ENCODE results near the gene DPF3. TPM values are rescaled to one million over a fixed set of nuclear protein-coding genes. Genes with fewer than 3 reads are reported as not detected.

DPF3 gene
- total RNA-seq, 1 donor from 2014 or later = 36.5 TPM

DNA sequence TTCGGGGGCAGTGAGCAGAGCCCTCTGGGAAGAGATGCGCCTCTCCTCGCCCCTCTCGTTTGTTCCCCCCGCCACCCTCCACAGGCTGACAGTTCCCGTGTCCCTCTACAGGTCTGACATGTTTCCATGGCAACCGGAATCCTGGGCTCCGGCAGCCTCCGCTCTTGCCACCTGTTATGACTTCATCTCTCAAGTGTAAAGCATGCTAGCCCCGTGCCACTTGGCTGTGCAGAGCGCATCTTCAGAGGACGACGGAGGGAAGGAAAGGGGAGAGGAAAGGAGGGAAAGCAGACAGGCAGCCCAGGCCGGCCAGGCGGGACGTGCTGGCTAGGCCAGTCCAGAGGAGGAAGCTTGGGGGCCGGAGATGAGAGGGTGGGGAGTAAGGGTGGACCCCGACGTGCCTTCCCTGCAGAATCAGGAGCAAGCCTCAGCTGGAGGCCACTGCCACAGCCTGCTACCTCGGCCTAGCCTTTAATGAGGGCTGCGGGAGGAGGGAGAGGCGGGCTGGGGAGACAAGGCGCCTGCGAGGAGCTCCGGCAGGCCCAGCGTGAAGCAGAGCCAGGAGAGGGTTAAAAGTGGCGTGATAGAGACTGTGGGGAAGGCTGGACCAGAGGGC, 214.3 kb downstream of the DPF3 start:
- no peak for DNase-seq (ENCODE audit: low spot score)
- intact Hi-C loops (cut with DNase I) = no loop called here

DNA sequence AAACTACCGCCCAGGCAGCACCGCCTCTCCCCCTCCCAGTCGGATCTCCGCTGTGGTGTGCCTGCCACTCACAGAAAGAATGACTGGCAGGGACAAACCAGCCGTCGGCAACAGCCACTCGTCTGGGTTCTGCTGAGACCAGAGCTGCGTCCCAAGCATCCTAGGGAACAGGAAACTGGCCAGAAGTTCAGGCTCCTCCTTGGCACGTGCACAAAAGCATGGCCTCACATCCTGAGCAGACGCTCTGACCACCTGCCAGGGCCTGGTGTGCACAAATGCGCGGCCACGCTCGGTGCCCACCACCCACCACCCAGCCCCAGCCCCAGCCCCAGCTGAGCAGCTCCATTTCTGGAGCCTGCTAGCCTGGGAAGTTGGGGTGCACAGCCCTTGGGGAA, 214.8 kb downstream of the DPF3 start:
- intact Hi-C loops (cut with DNase I) = no loop called here
- DNase-seq (ENCODE audit: low spot score) = no peak

DNA sequence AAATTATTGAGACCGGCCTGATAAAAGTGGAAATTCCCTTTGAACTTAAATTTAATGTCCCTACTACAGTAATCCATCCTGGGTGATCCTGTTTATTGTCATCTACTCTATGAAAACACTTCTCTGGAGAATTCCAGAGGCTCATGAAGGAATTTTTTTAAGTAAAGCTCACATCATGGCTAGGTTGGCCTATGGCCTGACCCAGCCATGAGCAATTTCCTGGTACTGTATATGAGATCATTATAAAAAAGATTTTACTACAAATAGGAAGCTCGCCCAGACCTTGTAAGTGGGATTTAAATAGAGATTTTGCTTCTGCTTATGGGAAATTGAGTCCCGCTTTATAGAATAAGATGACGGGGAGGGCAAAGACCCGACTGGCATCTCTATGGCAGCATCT, 215.5 kb downstream of the DPF3 start:
- intact Hi-C loops (cut with DNase I) = no loop called here
- DNase-seq (ENCODE audit: low spot score) = no peak

DNA sequence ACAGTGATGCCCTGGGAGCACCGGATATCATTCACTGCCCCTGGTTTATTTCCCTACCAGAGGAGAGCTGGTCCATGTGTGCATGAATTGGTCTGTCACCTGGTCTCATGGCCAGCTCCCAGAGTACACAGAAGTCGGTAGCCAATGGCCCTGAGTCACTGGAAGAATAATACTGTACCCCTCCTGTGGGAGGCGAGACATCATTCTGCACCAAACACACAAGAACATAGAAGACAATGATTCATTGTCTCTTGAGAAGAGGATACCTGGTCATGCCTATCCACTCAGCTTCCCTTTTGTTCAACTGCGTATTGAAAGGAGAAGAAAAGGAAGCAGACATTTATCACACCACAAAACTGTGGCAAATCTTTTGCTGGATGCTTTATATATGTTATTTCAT, 216.2 kb downstream of the DPF3 start:
- intact Hi-C loops (cut with DNase I) = no loop called here
- no peak for DNase-seq (ENCODE audit: low spot score)

DNA sequence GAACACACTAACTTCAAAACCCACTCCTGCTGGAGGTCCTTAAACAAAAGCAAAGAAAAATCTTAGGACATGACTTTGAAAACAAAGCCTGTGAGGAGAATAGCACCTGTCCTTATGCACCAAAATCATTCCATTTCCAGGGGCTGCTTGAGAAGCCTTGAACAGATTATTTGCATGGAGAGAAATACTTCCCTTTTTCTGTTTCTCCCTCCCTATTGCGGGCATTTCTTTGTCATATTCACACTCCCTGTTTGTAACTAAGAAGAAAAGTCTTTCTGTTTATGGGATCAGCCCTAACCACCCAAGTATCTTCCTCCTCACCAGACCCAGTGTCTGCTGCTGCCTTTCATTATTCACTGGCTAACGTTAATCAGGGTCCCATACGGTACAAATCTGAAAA, 218.8 kb downstream of the DPF3 start:
- DNase-seq (ENCODE audit: low spot score) = no peak
- intact Hi-C loops (cut with DNase I) = no loop called here

DNA sequence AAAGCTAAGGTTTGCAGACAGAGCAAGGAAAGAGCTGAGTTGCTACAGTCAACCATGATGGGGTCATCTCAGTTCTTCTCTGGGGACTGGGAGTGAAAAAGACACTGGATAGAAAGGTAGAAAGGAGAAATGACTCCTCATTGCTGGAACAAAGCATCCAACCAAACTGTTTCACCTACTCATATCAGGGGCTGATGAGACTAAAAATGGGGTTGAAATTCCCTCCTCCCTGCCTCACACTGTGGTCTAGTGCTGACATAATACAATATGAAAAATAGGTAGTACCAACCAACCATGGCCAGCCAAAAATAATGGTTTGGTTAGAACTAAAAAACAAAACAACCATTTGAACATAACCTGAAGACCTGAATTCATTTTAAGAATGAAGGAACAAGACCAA, 220.7 kb downstream of the DPF3 start:
- no peak for DNase-seq (ENCODE audit: low spot score)
- intact Hi-C loops (cut with DNase I) = no loop called here

DNA sequence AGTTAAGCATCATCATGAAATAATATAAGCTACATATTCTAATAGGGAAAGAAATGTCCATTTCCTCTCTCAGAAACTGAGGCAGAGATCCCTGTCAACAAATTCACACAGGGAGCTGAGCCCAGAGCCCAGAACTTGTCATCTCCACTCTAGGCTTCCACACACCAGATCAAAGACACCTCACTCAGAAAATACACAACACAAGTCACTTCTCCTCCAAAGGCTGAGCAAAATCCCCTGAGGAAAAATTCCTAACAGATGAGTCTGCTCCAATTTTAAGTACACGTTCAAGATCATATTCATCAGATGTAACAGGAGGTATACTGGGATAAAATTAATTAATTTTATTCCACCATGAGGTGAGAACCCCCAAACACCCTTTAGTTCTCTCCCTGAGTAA, 227.3 kb downstream of the DPF3 start:
- no peak for DNase-seq (ENCODE audit: low spot score)
- intact Hi-C loops (cut with DNase I) = no loop called here

DNA sequence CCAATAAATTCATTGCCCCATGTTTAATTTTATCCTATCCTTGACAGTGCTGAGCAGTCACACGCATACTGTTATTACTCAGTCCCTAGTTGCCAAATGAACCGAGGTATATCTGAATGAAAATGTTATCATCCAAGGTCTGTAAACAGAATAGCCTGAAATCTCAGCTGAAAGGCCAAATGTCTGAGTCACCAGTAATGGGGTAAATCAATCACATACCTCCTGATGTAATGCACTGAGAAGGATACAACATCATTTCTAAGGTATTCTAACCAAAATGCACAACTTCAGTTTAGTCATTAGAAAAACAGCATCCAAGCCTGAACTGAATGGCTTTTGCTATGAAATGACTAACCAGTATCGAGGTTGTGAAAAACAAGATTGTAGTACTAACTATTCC, 228.6 kb downstream of the DPF3 start:
- DNase-seq (ENCODE audit: low spot score) = no peak
- intact Hi-C loops (cut with DNase I) = no loop called here

DNA sequence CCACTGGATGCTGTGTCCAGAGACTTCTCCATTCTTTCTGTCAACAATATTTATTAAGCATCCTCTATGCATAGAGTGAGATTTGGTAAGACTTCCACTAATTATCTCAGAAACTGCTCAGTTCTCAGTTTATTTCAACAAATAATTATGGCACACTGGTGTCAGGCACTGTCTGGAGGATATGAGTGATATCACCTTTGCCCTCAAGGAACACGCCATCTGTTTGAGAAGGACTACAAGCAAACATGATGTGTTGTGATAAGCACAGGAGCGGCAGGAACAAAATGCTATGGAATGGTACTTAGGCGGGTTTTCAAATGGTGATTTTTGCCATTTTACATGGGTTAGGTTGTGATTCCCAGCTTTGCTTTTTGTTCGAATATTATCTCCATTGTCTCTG, 229.2 kb downstream of the DPF3 start:
- intact Hi-C loops (cut with DNase I) = no loop called here
- no peak for DNase-seq (ENCODE audit: low spot score)

DNA sequence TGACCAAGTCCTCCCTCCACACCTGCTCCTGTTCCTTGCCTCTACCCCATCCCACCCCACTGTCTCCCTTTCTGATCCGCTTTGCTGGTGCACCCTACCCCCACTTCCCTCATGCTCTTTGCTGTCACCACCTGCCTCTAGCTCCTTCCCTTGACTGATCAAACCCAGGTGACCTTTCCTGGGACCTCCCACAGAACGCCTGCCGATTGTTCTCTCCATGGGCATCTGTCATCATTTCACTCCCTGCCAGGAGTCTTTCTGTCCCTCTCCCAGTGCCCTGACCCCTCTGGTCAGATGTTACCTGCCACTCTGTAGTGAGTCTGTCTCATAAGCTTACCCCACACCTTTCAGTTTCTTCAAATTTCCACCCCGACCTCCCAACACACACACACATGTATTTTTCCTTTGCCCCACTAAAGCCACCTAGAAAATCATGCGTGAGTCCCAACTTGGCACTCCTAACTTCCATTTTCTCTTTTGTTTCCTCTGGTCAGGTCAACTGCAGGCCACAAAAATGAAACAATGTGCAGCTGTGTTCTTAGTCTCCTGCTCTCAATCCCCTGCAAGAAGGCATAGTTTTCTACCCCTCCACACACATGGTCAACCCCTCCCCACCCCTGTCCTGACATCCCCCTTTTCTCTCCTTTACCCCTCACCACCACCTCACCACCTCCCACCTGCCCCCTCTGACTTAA, 229.8 kb downstream of the DPF3 start:
- intact Hi-C loops (cut with DNase I) = no loop called here
- DNase-seq (ENCODE audit: low spot score) = no peak

DNA sequence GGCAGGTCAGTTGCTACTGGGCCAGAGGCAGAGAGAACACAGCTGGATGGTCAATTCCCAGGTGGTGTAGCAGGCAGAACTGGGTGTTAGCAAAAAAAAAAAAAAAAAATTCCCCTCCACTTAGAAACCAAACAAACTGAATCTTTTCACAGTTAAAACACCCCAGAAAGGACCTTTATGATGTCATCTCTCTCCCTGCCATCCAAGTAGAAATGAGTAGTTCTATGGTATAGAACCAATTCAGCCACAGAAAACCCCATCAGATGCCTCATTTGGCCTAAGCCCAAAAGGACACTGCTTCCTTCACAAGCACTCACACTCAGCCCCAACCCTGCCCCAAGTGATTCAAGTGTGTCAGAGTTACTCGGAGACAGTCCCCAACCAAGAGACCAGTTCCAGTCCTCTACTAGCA, 230.8 kb downstream of the DPF3 start:
- no peak for DNase-seq (ENCODE audit: low spot score)
- intact Hi-C loops (cut with DNase I) = no loop called here

DNA sequence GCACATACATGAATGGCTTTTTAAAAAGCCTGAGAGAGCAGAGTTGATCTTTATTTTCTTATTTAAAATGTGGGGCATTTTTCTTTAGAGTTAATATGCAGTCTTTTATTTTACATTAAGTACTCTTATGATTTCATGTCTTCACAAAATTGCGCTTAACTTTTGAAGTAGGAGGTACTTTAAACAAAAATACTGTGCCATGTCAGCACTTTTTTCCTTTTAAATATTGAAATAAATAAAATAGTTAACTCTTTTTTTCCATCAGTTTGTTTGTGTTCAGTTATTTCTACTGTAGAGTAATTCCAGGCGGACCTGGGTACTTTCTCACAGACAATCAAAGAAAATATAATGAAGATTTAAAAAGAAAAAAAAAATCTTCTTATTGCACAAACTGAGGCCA, 231.7 kb downstream of the DPF3 start:
- intact Hi-C loops (cut with DNase I) = no loop called here
- DNase-seq (ENCODE audit: low spot score) = no peak

DNA sequence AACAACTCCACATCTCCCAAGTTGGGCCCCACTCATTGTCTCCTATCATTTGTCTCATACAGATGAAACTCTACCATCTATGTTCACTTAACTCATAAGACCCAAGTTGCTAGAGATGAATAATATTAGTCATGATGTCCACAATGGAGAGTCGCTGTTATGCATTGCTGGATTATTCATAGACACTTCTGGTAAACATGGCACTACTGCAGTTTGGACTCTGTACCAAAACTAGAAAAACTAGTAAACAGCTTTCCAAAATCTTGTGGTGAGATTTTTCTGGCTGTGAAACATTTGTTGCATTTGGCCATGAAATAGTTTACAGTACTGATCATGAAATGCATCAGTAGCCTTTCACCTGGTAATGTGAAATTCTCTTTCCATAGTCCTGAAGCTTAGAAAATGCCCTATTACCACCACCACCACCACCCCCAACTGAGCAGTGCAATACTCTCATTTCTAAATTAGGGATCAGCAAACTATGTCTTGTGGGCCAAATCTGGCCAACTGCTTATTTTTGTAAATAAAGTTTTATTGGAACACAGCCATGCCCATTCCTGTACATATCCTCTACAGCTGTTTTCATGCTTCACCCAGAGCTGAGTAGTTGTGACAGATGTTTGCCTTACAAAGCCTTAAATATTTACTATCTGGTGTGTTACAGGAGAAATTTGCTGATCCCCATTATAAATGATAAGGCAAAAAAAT, 236.5 kb downstream of the DPF3 start:
- intact Hi-C loops (cut with DNase I) = no loop called here
- DNase-seq (ENCODE audit: low spot score) = no peak

DNA sequence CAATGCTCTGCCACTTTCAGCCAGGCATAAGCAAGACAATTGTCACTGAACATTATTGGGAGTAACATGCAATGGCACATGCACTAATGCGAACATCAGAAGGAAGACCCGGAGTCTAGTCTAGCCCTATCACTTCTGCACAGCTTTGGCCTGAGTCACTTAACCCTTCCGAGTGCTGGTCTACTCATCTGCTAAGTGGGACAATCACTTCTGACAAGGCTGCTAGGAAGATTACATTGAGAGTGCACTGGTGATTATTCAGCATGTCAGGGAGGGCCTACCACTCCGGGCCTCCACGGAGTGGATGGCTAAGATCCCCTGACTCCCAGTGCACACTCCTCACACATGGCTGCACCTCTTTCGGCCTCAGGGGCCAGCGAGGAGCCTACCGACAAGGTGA, 240.9 kb downstream of the DPF3 start:
- no peak for DNase-seq (ENCODE audit: low spot score)
- intact Hi-C loops (cut with DNase I) = no loop called here

DNA sequence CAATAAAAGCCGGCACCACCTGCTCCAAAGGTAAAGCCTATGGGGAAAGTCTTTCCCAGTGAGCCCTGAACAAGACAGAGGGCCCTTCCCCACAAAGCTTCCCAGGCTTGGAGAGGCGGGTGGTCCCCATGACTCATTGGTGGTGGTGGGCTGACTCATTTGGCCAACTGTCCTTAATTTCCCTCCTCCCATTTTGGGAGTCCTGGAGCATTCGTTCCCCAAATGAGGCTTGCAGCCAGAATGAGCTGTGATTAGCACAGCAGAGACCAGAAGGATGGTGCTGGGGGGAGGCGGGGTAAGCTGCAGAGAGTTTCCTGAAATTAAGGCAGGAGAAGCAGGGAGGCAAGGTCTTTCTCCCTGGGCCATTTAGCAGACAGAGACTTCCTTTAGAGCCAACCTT, 241.7 kb downstream of the DPF3 start:
- DNase-seq (ENCODE audit: low spot score) = no peak
- intact Hi-C loops (cut with DNase I) = no loop called here

DNA sequence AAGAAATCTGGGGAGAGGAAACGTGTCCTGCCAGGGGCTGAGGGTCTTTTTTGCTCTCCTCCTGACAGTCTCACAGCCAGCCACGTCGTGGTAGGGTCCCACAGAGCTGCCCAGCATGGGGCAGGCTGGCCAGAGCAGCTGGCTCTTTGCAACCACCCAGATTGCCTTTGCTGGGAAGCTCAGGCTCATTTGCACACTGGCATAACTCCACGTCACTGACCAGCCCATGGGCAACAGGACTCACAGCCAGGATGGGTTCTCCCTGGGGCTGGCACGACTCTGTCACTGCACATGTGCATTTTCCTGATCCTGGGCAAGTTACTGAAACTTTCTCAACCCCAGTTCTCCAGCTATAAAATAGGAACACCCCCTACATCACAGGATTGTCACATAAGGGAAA, 242.2 kb downstream of the DPF3 start:
- no peak for DNase-seq (ENCODE audit: low spot score)
- intact Hi-C loops (cut with DNase I) = no loop called here

DNA sequence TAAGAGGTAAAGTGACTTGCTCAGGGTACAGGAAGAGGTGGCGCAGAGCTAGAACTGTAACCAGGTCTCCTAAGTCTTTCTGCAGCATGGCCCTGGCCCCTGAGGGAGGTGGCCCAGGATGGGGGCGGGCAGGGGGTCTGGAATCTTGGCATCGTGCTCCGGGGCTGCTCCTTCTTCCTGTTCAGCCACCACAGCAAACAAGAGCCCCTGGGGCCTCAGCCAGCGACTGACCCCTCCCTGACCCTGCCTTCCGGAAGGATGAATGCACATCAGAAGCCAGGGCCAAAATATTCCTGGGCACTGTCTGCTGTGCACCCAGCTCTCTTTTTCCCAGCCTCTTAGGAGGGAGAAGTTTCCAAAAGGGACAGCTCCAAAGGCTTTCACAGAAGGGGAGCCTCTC, 242.8 kb downstream of the DPF3 start:
- intact Hi-C loops (cut with DNase I) = no loop called here
- DNase-seq (ENCODE audit: low spot score) = no peak

DNA sequence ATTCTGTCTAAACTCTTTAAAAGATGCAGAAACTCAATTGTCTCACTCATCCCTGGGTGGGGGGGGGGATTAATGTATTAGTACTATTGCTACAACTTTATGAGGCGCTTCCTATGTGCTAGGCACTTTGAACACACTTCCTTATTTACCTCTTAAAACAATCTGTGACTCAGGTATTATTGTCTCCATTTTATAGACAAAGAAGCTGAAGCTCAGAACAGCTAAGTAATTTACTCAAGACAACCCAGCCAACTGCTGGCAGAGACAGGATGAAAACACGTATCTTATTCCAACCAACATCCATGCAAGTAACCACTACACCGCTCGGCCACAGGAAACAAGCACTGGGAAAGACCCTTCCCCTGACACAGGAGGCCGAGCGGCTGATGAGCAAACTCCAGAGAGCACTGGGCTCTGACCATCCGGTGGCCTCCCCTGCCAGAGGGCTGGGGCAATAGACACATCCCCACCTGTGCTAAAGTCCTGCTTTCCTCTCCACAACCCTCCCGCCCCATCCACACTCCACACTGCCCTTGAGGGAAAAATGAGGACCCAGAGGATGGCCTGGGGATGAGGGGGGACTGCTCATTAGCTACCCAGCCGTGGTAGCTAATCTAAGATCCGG, 244.2 kb downstream of the DPF3 start:
- intact Hi-C loops (cut with DNase I) = no loop called here
- DNase-seq (ENCODE audit: low spot score) = no peak

DNA sequence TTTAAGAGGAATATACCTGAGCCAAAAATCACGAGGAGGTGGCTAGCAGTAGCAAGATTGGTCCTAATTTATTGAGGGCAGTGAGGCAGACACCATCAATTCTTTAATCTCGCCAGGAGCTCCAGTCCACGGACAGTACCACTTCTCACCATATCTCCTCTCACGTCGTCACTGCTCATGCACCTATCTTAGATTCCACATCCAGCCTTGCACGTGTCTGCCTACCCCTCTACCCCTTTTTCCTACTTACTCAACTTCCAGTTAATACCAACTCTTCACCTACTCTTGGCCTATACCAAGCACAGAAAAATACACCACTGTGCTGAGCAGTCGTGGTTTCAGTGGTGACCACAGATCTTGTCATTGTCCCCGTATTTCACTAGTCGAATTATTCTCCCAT, 246.1 kb downstream of the DPF3 start:
- intact Hi-C loops (cut with DNase I) = no loop called here
- no peak for DNase-seq (ENCODE audit: low spot score)

DNA sequence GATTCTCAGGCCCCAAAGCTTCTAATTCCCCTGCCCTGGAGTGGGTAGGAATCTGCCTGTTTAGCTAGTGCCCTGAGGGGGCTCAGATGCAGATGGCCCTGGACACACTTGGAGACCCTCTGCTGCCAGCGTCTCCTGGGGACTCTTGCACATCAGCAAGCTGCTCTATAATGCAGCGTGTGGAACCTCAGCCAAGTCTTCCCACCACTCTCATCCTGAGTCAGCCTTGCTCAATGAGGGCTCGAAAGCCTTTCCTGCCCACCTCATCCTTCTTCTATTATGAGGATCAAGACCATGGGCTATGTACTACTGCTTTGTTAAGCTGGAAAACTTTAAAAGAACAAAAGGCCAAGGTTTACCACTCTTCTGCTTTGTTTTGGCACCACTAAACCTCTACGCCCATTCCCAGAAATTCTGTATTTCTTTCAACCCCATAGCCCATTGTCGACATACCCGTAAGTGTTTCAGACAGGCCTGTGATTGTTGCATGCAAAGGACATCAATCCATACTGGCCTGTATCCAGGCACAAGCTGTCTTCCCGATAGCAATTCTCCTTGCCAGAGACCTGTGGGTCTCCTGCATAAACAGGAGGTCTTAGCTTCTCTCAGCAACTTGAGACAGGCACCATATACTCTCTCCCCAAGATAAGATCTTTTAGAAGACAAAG, 246.9 kb downstream of the DPF3 start:
- no peak for DNase-seq (ENCODE audit: low spot score)
- intact Hi-C loops (cut with DNase I) = no loop called here
